Measurements from ENCODE around the gene BABAM2. TPM values are rescaled to one million over a fixed set of nuclear protein-coding genes. Genes with fewer than 3 reads are reported as not detected.

Gene BABAM2
- total and polyA plus RNA-seq, 9 of the 15 experiments (the other 6 are each of a cell fraction or from before 2014, with no cell fraction given): 10.9 to 37.4 (median 25.6) TPM

DNA sequence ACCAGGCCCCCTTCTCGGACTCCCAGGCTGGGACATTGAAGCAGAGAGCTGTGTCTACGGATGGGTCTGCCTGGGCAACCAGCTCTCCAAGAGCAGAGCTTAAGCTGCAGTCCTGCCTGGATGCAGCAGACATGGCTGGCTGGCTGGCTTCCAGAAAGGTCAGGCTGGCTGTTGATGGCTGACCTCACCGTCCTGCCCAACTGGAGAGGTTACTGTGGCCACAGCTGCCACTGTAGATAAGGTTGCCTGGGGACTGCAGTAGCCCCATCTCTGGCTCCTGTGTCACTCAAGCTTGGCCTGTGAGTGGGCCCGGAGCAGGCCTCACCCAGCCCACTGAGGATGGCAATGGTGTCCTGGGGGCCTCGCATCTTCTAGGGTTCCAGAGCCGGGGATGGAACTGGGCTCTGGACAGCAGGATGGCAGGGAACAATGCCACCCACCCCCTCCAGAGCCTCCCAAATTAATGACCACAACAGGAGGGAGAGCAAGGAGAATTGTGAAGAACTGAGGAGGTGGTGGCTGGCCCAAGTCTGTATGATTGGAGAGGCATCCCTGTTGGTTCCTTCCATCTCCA, 465.1 kb downstream of the BABAM2 start (continued):
- TF ChIP-seq, protein P1, sequence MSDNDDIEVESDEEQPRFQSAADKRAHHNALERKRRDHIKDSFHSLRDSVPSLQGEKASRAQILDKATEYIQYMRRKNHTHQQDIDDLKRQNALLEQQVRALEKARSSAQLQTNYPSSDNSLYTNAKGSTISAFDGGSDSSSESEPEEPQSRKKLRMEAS (CRISPR knock-in tag; IDR thresholded peaks at IDR 0.05): peak; percentile 68
- TF ChIP-seq, protein P2, sequence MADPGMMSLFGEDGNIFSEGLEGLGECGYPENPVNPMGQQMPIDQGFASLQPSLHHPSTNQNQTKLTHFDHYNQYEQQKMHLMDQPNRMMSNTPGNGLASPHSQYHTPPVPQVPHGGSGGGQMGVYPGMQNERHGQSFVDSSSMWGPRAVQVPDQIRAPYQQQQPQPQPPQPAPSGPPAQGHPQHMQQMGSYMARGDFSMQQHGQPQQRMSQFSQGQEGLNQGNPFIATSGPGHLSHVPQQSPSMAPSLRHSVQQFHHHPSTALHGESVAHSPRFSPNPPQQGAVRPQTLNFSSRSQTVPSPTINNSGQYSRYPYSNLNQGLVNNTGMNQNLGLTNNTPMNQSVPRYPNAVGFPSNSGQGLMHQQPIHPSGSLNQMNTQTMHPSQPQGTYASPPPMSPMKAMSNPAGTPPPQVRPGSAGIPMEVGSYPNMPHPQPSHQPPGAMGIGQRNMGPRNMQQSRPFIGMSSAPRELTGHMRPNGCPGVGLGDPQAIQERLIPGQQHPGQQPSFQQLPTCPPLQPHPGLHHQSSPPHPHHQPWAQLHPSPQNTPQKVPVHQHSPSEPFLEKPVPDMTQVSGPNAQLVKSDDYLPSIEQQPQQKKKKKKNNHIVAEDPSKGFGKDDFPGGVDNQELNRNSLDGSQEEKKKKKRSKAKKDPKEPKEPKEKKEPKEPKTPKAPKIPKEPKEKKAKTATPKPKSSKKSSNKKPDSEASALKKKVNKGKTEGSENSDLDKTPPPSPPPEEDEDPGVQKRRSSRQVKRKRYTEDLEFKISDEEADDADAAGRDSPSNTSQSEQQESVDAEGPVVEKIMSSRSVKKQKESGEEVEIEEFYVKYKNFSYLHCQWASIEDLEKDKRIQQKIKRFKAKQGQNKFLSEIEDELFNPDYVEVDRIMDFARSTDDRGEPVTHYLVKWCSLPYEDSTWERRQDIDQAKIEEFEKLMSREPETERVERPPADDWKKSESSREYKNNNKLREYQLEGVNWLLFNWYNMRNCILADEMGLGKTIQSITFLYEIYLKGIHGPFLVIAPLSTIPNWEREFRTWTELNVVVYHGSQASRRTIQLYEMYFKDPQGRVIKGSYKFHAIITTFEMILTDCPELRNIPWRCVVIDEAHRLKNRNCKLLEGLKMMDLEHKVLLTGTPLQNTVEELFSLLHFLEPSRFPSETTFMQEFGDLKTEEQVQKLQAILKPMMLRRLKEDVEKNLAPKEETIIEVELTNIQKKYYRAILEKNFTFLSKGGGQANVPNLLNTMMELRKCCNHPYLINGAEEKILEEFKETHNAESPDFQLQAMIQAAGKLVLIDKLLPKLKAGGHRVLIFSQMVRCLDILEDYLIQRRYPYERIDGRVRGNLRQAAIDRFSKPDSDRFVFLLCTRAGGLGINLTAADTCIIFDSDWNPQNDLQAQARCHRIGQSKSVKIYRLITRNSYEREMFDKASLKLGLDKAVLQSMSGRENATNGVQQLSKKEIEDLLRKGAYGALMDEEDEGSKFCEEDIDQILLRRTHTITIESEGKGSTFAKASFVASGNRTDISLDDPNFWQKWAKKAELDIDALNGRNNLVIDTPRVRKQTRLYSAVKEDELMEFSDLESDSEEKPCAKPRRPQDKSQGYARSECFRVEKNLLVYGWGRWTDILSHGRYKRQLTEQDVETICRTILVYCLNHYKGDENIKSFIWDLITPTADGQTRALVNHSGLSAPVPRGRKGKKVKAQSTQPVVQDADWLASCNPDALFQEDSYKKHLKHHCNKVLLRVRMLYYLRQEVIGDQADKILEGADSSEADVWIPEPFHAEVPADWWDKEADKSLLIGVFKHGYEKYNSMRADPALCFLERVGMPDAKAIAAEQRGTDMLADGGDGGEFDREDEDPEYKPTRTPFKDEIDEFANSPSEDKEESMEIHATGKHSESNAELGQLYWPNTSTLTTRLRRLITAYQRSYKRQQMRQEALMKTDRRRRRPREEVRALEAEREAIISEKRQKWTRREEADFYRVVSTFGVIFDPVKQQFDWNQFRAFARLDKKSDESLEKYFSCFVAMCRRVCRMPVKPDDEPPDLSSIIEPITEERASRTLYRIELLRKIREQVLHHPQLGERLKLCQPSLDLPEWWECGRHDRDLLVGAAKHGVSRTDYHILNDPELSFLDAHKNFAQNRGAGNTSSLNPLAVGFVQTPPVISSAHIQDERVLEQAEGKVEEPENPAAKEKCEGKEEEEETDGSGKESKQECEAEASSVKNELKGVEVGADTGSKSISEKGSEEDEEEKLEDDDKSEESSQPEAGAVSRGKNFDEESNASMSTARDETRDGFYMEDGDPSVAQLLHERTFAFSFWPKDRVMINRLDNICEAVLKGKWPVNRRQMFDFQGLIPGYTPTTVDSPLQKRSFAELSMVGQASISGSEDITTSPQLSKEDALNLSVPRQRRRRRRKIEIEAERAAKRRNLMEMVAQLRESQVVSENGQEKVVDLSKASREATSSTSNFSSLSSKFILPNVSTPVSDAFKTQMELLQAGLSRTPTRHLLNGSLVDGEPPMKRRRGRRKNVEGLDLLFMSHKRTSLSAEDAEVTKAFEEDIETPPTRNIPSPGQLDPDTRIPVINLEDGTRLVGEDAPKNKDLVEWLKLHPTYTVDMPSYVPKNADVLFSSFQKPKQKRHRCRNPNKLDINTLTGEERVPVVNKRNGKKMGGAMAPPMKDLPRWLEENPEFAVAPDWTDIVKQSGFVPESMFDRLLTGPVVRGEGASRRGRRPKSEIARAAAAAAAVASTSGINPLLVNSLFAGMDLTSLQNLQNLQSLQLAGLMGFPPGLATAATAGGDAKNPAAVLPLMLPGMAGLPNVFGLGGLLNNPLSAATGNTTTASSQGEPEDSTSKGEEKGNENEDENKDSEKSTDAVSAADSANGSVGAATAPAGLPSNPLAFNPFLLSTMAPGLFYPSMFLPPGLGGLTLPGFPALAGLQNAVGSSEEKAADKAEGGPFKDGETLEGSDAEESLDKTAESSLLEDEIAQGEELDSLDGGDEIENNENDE (IDR thresholded peaks at IDR 0.05; ENCODE audit: low read depth, low read length): no peak
- TF ChIP-seq RFX1 (IDR thresholded peaks at IDR 0.05) (peak; percentile 94), ZNF57 (CRISPR knock-in tag; IDR thresholded peaks at IDR 0.05) (no peak), PHF21A (IDR thresholded peaks at IDR 0.05; ENCODE audit: borderline replicate concordance, low read depth) (no peak), TCF3 (CRISPR knock-in tag; IDR thresholded peaks at IDR 0.05) (peak; percentile 99), SMAD3 (CRISPR knock-in tag; conservative IDR thresholded peaks at IDR 0.05) (peak; percentile 49; the same call in 1 of the 2 replicates), SMARCC2 (IDR thresholded peaks at IDR 0.05; ENCODE audit: low read depth) (peak; percentile 82), RCOR1 (IDR thresholded peaks at IDR 0.05; ENCODE audit: borderline replicate concordance in 1 of 2, low read depth in 2 of 2, low read length in 2 of 2) (peak; percentile 90 to 98), SMAD4 (CRISPR knock-in tag; conservative IDR thresholded peaks at IDR 0.05) (peak; percentile 97)
- TF ChIP-seq, protein P3, sequence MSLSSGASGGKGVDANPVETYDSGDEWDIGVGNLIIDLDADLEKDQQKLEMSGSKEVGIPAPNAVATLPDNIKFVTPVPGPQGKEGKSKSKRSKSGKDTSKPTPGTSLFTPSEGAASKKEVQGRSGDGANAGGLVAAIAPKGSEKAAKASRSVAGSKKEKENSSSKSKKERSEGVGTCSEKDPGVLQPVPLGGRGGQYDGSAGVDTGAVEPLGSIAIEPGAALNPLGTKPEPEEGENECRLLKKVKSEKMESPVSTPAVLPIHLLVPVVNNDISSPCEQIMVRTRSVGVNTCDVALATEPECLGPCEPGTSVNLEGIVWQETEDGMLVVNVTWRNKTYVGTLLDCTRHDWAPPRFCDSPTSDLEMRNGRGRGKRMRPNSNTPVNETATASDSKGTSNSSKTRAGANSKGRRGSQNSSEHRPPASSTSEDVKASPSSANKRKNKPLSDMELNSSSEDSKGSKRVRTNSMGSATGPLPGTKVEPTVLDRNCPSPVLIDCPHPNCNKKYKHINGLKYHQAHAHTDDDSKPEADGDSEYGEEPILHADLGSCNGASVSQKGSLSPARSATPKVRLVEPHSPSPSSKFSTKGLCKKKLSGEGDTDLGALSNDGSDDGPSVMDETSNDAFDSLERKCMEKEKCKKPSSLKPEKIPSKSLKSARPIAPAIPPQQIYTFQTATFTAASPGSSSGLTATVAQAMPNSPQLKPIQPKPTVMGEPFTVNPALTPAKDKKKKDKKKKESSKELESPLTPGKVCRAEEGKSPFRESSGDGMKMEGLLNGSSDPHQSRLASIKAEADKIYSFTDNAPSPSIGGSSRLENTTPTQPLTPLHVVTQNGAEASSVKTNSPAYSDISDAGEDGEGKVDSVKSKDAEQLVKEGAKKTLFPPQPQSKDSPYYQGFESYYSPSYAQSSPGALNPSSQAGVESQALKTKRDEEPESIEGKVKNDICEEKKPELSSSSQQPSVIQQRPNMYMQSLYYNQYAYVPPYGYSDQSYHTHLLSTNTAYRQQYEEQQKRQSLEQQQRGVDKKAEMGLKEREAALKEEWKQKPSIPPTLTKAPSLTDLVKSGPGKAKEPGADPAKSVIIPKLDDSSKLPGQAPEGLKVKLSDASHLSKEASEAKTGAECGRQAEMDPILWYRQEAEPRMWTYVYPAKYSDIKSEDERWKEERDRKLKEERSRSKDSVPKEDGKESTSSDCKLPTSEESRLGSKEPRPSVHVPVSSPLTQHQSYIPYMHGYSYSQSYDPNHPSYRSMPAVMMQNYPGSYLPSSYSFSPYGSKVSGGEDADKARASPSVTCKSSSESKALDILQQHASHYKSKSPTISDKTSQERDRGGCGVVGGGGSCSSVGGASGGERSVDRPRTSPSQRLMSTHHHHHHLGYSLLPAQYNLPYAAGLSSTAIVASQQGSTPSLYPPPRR (CRISPR knock-in tag; IDR thresholded peaks at IDR 0.05; ENCODE audit: borderline replicate concordance): peak; percentile 88; the same call in 1 of the 2 replicates
